ENCODE measurements around the gene HS3ST4. TPM values are rescaled to one million over a fixed set of nuclear protein-coding genes. Genes with fewer than 3 reads are reported as not detected.

HS3ST4 gene
- total and polyA plus RNA-seq, 2 experiments from 2014 or later = not detected

DNA sequence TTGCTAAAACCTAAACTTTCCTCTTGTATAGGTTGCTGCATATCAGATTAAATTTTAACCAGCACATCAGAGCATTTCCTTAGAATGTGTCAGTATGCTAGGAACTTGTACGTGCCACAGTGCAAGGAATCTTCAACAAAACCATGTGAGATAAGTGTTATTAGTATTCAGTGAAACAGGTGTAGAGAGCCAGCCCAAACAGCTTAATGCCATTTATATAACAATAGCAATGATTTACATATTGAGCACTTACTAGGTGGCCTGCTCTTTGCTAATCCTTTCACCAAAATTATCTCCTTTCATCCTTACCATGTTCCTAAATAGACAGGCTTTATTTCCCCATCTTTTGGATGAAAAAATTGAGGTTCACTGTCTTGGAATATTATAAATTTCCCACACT is 485.7 kb downstream of the HS3ST4 start:
- H3K36me3 ChIP-seq (ENCODE audit: low read depth) = no peaks in the 10 kb centered on the region
- TF ChIP-seq EZH2phosphoT487 (IDR thresholded peaks at IDR 0.05; ENCODE audit: insufficient read depth, low read depth) = no peak
- no peak for TF ChIP-seq EZH2 (IDR thresholded peaks at IDR 0.05; ENCODE audit: insufficient read depth, poor library complexity, severe bottlenecking)
- H3K4me2 ChIP-seq (ENCODE audit: unreplicated experiment) = no peak overlapping the region
- H3K4me3 ChIP-seq = no peak overlapping the region
- in situ Hi-C loops (cut with MboI) = no loop called here
- H3K27me3 ChIP-seq (replicated peaks; ENCODE audit: insufficient read depth) = no peaks in the 10 kb centered on the region
- H3K9me2 ChIP-seq (ENCODE audit: insufficient read depth) = no peaks in the 10 kb centered on the region
- H3K4me1 ChIP-seq (ENCODE audit: insufficient read depth) = no peaks in the 10 kb centered on the region
- DNase-seq = no peak
- H2AFZ ChIP-seq = no peak overlapping the region
- H3K9me3 ChIP-seq (ENCODE audit: low read depth) = no peaks in the 10 kb centered on the region
- no peaks in the 10 kb centered on the region for H3F3A ChIP-seq (ENCODE audit: insufficient read depth)
- H4K20me1 ChIP-seq (ENCODE audit: insufficient read depth) = no peaks in the 10 kb centered on the region
- 3 to 9% methylated on average over 1 of the region's 1 CpG for WGBS, 2 experiments (ENCODE audit: low coverage in 1 of 2, low lambda C conversion rate in 2 of 2, missing lambda C conversion rate in 2 of 2)
- H3K27ac ChIP-seq = no peak overlapping the region
- H3K9ac ChIP-seq = no peak overlapping the region
- H3K79me2 ChIP-seq (ENCODE audit: insufficient read depth) = no peaks in the 10 kb centered on the region

DNA sequence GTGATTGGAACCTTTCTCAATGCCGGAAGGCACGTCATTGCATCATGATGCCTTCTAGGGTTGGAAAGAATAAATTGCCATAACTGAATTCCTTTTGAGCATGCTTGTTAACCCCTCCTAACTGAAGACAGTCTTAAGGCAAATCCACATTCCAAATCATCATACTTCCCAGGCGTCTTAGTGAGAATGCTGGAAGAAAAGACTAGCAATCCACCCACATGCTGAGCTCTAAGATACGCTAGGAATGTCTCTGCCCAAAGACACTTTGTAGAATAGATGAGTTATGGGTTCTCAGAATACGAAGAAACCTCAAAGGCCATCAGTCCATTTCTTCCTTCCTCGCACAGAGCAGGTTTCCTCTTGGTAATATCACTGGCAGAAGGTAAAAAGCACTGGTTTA is 486.5 kb downstream of the HS3ST4 start:
- H3K9me3 ChIP-seq (ENCODE audit: low read depth) = no peaks in the 10 kb centered on the region
- WGBS, 2 experiments (ENCODE audit: low coverage in 1 of 2, low lambda C conversion rate in 2 of 2, missing lambda C conversion rate in 2 of 2) = 25 to 30% methylated on average over 6 of the region's 6 CpGs
- no peaks in the 10 kb centered on the region for H3F3A ChIP-seq (ENCODE audit: insufficient read depth)
- no peaks in the 10 kb centered on the region for H3K79me2 ChIP-seq (ENCODE audit: insufficient read depth)
- DNase-seq = no peak
- no peak for TF ChIP-seq EZH2 (IDR thresholded peaks at IDR 0.05; ENCODE audit: insufficient read depth, poor library complexity, severe bottlenecking)
- no peak for TF ChIP-seq EZH2phosphoT487 (IDR thresholded peaks at IDR 0.05; ENCODE audit: insufficient read depth, low read depth)
- in situ Hi-C loops (cut with MboI) = no loop called here
- H2AFZ ChIP-seq = no peak overlapping the region
- no peak overlapping the region for H3K4me3 ChIP-seq
- H4K20me1 ChIP-seq (ENCODE audit: insufficient read depth) = no peaks in the 10 kb centered on the region
- no peaks in the 10 kb centered on the region for H3K36me3 ChIP-seq (ENCODE audit: low read depth)
- no peaks in the 10 kb centered on the region for H3K27me3 ChIP-seq (replicated peaks; ENCODE audit: insufficient read depth)
- H3K9ac ChIP-seq = no peak overlapping the region
- no peak overlapping the region for H3K27ac ChIP-seq
- no peaks in the 10 kb centered on the region for H3K4me1 ChIP-seq (ENCODE audit: insufficient read depth)
- no peaks in the 10 kb centered on the region for H3K9me2 ChIP-seq (ENCODE audit: insufficient read depth)
- no peak overlapping the region for H3K4me2 ChIP-seq (ENCODE audit: unreplicated experiment)

DNA sequence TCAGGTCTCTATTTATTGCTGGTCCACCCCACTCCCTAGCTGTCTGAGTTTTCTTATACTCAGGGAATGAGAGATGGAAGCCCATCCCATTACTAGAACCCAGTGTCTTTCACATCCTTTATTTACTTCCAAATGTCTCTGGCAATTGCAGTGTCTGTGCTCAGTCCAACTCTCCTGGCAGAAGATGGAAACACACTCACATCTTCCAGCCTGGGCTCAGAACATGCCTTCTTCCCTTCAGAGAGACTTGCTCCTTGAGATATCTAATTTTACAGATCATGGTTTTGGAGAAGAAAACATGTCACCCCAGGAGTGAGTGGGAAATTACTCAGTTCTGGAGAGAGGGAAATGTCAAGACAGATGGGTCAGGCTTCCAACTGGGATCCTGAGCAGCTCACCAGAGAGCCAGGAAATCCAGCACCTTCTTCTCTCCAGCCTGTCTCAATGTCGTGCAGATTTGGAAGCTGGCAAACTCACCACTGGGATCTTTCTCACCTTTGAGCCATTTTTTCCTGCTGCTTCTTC is 494.4 kb downstream of the HS3ST4 start:
- Histone ChIP-seq H3K27me3 (replicated peaks; ENCODE audit: insufficient read depth) (no peaks in the 10 kb centered on the region), H3F3A (ENCODE audit: insufficient read depth) (no peaks in the 10 kb centered on the region), H3K9me2 (ENCODE audit: insufficient read depth) (no peaks in the 10 kb centered on the region), H2AFZ (no peak overlapping the region), H3K4me1 (ENCODE audit: insufficient read depth) (no peaks in the 10 kb centered on the region), H3K9me3 (ENCODE audit: low read depth) (no peaks in the 10 kb centered on the region), H3K4me3 (no peak overlapping the region), H3K9ac (no peak overlapping the region), H3K79me2 (ENCODE audit: insufficient read depth) (no peaks in the 10 kb centered on the region), H3K4me2 (ENCODE audit: unreplicated experiment) (no peak overlapping the region), H4K20me1 (ENCODE audit: insufficient read depth) (no peaks in the 10 kb centered on the region), H3K36me3 (ENCODE audit: low read depth) (no peaks in the 10 kb centered on the region), H3K27ac (no peak overlapping the region)
- 0 to 5% methylated on average over 1 of the region's 1 CpG for WGBS, 2 experiments (ENCODE audit: low coverage in 1 of 2, low lambda C conversion rate in 2 of 2, missing lambda C conversion rate in 2 of 2)
- TF ChIP-seq EZH2 (IDR thresholded peaks at IDR 0.05; ENCODE audit: insufficient read depth, poor library complexity, severe bottlenecking) (no peak), EZH2phosphoT487 (IDR thresholded peaks at IDR 0.05; ENCODE audit: insufficient read depth, low read depth) (no peak)
- in situ Hi-C loops (cut with MboI) = no loop called here
- DNase-seq = no peak

MicroRNA genes within 50 kb of the gene (microRNA counts, 767-probe panel; counts per million panel counts)
- microRNA hsa-miR-548w = 447 counts per million, percentile 86 among the panel's probes with 10 or more counts

Small RNAs within 50 kb of the gene (microRNA-seq; reads per million reads assigned to microRNA genes)
- not detected for gene MIR548W (ENCODE audit: borderline number of aligned reads)

Small RNAs within 50 kb of the gene (small RNA-seq; reads per million reads assigned to genes)
- gene HMGN2P3 (ENCODE audit: low read depth, low replicate concordance) = not detected
- not detected for gene MIR548W (ENCODE audit: low read depth, low replicate concordance)
- not detected for gene RNA5SP405 (ENCODE audit: low read depth, low replicate concordance)
